ENCODE measurements around the gene SGCD.

SGCD gene

DNA sequence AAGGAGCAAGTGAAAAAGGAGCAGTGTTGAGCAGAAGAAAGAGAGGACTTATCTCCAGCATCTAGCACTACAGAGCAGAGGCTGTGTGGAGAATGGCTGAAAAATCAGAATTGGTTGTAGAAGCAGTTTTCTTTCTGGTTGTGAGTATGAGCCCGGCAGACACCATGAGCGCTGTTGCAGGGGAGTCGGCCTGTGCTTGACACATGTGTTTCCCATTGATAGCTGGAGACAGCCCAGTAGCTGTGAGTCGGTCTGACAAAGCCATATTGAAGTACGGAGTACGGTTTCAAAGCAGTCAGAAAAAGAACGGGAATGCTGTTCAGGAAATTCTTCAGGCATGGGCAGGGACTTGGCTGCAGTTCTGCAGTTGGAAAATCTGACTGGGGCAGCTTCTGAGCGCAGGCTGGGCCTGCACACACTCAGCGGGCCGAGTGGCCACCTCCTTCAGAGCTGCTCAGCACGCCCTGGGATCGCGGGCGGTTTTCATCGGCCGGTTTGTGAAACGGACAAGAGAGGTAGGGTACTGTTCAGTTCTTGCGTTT is at the start of gene SGCD:
SGCD (plus strand) TSS at position 447 of the 542 bp plus-strand sequence.
- FAIRE-seq = no peak

DNA sequence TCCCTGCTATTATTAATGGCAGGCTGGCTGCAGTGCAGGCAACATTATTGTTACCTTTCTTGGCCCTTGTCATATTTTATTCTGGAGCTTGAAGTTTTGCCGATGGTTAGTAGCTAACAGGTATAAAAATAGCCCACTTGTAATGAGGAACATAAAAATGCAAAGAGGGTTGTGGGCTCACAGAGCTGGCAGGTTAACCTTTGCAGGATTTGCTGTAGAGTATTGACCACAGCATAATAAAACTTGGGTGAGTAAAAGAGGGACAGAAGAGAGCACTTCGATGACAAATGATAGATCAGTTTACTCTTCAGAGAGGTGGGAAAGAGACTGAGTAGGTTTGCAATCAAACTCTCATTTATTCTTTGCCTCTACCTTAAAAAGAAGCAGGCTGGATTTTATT is 49.7 kb upstream of the SGCD start:
- FAIRE-seq = no peak

DNA sequence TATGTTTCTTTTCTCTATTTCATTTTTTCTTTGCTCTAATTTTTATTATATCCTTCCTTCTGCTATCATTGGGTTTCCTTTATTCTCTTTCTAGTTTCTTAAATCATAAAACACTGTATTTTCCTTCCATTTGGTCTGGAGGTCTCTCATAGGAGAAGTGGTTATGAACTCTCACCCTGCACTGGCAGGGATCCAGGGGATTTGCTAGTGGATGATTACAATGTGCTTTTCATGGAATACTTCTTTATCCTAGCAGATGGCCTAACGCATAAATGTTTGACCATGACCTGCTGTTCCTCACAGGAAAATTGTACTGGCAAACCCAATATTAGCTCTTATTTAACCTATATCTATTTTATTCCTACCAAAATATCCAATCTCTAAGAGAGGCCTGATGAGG is 31.5 kb upstream of the SGCD start:
- no peak for FAIRE-seq

DNA sequence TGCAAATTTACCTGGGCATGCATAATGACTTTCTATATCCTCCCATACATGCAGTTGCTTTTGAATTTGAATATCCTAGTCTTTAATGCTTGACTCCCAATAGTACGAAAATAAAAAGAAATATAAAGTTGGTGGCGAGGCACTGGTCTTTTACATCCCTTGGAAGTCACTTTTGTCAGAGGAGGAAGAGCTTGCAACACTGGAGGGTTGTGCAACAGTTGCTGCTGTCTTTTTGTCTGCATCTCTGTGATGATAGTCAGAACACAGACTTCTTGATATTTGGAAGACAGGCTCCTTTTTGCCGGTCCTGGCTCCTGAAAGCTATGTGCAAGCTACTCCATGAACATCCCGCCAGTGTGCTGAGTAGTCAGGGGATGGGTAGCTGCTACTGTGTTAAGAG is 16.8 kb upstream of the SGCD start:
- FAIRE-seq = no peak

DNA sequence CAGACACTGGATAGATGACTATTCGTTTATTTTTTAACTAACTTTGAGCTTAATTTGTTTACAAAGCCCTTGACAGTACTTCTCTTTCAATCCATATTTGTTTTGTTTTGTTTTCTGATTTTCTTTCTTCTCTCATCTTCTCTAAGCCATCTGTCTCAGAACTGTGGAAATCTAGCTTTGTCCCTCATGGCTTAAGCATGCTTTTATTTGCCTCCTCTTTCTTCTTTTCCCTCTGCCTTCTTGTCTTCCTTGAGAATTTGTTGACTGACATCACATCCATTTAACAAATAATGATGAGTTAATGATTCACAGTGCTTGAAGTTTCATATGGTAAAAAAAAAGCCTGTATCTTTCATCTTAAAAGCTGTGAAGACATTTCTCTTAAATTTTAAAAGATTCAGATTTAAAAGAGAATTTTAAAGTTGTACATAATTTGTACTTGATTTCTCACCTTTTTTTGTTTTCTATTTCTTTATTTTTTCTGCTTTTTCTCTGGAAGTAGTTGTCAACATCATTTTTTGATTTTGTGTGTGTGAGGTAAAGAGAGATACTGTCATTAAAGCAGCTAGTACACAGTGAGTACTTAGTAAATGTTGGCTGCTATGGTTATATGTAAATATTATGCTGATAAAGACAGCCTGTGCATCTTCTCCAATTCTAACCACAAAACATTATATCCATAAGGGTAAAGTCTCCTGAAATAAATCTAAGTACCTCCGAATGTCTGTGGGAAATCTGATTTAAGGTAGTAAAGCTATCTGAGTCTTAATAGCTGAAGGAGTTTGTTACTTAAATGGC is 13.9 kb upstream of the SGCD start:
- peak; percentile 47 for FAIRE-seq

DNA sequence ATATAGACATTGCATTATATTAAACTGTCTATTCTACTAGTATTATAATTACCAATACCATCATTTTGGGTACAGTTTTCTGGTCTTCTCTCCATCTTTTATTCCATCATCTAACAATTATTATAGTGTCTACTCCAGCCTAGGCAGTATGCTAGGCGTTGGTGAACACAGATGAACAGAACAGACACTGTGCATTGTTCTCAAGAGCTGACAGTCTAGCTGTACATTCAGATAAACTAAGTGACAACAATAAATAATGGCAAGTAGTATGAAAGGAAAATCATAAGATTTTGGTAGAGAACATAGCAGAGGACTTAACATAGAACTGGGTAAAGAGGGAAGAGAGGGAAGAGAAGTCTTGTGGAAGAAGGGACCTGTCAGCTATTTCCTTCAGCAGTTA is 12.5 kb upstream of the SGCD start:
- no peak for FAIRE-seq

DNA sequence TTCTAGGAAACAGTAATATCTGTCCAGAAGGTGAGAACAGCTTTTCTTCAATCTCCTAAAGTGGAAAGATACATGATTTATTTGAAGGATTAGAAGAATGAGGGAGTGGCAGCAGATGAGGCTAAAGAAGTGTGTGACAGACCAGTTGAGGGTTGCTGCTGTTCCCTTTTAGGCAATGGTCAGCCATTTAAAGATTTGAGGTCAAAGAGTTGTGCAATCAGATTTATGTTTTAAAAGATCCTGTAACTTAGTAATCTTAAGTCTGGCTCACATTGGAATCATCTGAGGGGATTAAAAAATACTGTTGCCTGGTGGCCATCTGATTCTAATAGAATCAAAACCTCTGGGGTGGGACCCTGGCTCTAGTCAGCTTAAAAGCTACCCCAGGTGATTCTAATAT is 4.3 kb upstream of the SGCD start:
- no peak for FAIRE-seq

DNA sequence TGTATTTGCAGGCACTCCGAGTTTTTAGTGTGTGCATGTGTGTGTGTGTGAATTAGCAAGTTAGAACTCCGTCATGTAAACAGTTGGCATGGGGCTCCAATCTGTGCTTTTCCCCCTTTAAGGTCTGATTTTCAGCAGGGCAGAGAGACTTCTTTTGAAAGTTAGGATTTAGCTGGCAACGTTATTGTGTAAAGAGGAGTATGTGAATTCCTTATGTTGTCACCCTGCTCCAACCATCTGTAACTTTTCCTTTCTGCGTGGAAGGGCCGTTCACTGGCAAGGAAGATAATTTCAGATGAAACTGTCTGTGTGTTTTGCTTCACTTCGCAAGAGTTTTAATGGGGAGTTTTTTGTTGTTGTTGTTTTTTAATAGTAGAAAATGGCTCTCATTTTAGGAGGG is 332 bp downstream of the SGCD start:
- no peak for FAIRE-seq

DNA sequence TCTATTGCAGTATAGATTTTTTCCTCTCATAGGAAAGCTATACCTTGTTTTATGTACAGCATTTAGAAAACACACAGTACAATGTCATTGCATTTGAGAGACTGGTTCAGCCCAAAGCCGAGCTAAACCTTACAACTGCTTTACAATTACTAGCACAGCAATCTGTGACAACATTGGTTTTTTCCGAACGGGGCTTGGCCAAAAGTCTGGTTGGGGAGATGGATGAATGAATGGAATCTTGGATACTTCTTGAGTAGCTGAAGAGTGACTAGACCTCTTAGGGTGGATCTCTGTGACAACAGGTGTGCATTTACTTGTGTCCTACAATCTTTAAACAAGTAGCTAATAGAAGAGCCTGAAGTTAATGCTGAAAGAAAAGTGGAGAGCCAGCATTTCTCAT is 1.2 kb downstream of the SGCD start:
- no peak for FAIRE-seq

DNA sequence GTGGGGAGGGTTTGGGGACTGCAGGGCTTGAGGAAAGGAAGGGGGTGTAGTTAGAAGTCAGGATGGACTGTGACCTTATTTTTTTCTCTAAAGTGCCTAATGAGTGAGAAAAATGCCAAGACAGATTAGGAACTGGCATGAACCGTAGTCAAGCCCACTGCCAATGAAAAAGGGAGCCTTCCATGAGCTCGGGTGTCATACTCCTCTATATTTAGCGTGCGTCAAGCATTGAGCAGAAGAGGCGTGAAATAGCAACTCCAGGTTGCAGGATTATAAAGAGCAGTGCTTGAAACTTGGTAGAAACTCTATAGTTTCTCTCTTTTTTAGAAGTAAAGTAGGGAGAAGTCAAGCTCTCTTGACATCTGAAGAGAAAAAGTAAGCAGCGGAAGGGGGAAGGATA is 1.8 kb downstream of the SGCD start:
- no peak for FAIRE-seq

DNA sequence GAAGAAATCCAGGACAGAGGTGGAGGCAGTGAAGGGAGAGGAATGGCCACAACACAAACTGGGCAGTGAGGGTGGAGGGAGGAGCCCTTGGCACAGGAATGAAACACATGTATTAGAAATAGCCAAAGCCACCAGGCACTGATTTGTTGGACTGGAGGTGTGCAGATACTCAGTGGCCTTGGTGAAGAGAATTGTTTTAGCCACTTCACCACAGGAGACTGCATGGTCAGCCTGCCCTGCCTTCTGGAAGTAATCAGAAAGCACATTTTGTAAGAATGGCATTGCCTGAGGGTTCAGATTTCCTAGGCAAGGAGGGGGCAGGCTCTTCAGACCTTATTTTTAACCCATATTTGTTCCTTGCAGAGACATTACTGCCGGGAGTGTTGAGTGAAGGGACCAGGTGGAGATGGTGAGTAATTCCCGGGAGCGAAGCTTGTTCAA is 2.2 kb downstream of the SGCD start:
- no peak for FAIRE-seq

DNA sequence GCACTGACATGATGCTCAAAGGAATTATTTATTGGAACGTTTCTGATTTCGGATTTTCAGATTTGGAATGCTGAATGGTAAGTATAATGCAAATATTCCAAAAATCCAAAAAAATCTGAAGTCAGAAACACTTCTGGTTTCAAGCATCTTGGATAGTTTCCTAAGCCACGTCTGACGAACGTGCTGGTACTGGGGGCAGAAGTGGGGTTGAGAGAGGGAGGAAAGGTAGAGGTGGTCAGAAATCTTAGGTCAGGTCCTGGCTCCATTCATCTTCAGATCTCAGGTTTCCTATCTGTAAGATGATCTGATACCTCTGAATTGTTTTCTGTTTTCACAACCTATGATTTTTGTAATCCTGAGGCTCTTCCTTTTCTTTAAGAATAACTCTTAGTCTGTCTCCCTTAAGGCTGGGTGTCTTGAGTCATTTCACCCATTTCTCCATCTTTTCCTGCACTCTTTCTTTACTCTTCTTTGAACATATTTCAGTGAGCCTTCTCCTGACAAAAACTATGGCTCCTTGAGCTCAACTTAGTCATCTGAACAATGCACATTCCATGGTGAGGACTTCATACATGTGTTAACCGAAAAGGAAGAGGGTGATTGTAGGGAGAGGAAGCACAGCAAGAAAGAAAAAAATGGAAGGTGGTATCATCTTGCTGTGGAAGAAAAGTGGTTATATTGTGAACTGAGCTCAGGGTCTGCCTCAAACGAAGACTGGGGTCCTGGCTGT is 3.3 kb downstream of the SGCD start:
- no peak for FAIRE-seq

DNA sequence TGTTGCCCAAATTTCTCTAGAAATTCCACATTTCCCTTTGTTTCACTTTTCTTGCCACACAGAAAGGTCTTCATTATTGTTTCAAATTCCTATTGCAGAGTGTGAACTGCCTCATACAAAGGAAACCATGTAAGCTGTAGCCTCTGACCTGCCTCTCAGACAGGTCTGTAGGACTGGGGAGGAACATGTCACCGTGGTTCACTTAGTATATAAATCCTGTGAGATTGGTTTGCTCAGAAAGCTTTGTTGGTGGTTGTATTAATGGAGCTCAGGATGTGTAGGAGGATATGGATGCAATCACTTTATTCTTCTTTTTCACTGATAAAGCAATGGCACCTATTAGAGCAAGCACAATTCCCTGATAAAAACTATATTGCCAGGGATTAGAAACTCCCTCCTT is 4.2 kb downstream of the SGCD start:
- no peak for FAIRE-seq

DNA sequence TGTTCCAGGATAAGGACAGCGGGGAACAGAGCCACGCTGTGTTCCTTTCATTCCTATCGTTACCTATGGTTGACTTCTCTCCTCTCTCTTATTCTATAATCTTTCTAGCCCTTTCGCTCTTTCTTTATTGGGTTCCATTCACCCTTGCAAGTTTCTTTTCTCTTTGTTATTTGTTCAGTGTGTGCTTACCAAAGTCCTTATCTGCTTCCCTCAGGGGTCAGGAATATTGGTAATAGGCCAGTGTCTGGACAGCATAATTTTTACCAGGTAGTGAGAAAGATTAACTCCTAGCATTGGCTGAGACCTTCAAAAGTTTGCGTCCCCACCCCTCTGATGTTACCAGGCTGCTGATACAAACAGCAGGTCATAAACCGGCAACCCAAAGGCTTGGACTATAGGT is 4.9 kb downstream of the SGCD start:
- FAIRE-seq = no peak

DNA sequence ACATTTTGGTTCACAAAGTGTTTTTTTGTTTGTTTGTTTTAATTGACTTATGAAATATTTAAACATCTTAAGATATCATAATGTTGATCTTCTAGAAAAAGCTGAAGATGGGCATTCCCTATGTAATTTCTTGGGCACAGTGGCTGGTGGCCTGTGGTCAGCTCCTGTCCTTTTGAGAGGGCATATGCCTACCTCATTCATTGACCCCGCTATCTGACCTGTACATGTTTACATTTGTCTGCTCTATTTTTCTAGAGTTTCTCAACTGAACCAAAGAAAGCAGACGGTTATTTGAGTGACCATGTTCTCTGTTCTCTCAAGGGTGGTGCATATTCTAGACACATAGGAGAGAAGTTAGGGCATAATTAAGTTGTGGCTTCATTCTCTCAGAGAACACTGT is 5.3 kb downstream of the SGCD start:
- no peak for FAIRE-seq

DNA sequence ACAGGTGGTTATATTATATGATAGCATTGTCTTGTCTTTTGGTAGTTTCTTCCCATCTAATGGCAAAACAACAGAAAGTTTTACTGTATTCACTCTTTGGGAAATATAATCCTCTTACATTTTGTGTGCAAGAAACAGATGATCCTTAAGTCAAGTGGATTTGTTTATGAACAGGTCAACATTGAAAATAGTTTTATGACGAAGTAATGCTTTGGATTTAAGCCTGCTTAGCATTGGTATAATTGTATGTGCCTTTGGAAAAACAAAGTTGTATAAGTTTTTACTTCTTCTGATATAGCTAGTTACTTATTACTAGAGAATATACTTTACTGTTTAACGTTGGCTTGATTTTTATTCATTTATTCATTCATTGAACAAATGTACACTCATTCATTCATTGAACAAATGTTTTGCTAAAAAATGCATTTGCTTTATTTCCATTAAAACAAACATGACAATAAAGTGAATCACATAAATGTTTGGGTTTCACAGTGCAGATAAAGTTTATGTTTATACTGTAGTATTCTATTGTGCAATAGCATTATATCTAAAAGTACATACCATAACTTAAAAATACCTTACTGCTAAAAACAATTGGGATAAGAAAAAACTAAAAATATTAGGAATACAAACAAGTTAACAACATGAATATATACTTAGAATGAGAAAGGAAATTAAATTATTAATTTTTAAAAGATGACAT is 12.3 kb downstream of the SGCD start:
- FAIRE-seq = no peak

DNA sequence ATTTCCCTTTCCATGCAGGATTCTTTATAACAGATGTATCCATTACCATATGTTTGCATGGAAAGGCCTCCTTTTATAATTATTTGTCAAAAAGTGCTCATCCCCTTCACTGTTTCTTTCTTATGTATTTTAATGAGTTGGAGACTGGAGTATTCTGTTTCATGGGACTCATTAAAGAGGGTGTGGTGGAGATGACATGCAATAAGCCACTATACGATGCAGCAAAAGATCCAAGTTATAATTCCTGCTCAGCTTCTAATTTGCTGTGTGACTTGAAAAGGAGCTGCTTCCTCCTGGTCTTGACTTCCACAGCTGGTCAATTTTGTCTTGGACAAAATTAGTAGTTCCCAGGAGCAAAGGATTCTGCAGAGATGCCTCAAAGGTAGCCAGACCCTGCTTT is 13.9 kb downstream of the SGCD start:
- FAIRE-seq = no peak

DNA sequence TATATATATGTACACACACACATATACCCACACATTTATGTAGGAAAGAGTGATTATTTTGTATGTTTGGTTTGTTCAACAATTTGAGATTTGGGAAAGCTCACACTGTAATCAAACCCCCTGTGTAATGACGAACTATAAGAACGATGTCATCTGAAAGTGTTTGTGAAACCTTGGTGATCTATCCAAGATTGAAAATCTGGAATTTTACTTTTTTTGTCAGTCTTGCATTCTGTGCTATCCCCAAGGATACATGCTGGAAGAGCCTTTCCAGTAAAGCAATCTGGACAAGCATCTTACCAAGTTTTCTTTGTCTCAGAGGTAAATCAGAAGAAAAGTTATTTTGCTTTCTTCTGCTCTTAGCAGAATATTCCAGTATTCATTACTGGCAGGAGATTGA is 23.3 kb downstream of the SGCD start:
- no peak for FAIRE-seq

DNA sequence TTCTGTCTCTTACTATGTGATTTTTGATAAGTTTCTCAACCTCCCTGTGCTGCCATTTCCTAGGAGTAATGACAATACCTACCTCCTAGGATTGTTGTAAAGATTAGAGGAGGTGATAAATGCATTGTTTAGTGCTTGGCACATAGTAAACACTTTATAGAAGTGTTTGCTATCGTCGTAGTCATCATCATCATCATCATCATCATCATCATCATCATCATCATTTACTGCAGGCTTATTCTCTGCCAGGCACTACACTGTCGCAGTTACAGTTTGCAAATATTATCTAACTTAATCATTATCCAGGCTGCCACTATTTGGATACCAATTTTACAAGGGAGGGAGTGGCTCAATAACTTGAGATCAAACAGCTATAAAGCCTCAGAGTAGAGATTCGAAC is 24.5 kb downstream of the SGCD start:
- no peak for FAIRE-seq

DNA sequence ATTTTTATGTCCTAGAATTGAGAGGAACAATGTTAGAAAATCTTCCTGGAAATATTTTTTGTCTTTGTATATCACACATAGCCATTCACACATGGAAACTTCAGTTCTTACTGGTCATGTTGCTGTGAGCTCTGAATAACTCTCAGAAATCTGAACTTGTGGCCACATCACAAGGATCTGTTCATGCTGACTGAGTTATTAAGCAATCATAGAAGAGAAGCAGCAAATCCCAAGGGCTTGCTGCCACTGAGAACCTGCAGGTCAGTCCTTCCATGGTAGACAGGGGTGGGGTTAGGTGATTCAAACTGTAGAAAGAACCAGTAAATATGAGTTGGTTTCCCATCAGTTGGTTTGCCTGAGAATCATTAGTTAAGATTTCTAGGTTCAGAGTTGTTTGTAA is 27.6 kb downstream of the SGCD start:
- no peak for FAIRE-seq

DNA sequence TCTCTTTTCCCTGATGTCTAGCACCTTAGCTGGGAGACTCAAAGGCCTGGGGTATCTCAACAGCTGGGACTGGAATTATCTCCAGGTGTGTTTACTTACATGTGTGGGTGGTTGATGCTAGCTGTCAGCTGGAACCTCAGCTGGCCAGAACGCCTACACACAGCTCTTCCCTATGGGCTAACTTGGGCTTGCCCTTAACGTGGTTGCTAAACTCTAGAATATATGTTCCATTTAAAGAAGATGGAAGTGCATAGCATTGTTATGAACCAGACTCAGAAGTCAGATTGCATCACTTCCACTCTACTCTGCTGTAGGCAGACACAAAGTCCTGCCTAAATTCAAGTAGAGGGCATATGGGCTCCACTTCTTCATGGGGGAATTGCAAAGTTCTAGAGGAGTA is 29.3 kb downstream of the SGCD start:
- no peak for FAIRE-seq

DNA sequence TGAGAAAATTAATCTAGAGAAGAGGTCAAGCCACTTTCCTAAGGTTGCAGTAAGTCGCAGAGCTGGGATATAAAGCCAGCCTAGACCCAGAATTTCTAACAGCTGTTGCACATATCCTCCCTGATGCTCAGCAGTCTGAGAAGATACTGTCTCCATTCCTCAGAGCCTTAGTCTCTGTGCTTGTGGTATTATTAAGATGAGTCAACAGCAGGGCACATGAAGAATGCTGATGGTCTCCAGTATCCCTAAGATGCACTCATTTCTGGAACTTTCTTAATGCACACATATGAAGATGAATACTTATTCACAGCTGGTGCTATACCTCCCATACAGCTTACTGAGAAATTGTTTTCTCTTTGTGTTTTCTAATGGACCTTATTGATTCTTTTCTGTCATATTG is 32.5 kb downstream of the SGCD start:
- FAIRE-seq = no peak

DNA sequence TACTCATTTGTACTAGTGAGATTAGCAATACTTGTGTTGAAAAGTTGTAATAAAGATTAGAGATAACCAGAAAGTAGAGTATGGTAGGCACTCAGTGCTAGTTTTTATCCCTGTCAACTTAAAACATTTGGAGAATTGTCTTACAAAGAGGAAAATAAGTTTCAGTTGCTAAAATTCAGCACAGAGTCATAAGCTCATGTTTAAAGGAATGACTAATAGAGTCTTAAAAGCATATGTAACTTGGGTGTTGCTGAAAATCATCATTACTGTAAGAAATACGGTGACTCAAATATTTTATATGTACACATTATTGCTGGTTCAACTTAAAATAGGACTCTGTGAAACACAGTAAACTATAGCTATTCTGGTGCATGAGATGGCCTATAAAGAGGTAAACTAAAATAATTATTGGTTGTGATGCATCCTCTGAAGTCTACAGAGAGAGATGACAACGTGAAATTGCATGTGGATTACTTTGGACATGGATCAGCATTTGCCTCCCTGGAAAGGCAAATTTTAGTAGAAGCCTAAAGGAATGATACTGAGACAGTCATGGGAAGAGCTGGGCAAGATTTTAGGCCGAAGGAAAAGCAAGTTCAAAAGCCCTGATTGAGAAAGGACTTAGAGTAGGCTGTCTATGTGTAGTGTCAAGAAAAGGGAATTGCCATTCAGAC is 34.6 kb downstream of the SGCD start:
- no peak for FAIRE-seq
